Mesenchymal stem cell (in vitro differentiated cells and primary cell): ENCODE results near the gene CEP126.

Experiments used
- DNase-seq: peaks from one replicate; pipeline ENCODE4 v3.0.0-alpha.2; 2013
- H2AFZ ChIP-seq: one replicate; pipeline ENCODE4 v1.6.1; 2013; ENCODE audit warnings: low read depth, mild to moderate bottlenecking, control low read depth, inconsistent platforms, low read length, moderate library complexity
- H2AK5ac ChIP-seq: 2 replicates; pipeline ENCODE4 v1.6.1; 2013; ENCODE audit warnings: low read length, moderate library complexity, mild to moderate bottlenecking, inconsistent platforms; ENCODE audit not compliant: severe bottlenecking
- H2BK120ac ChIP-seq: one replicate; pipeline ENCODE4 v1.6.1; 2013; ENCODE audit warnings: low read depth, mild to moderate bottlenecking, inconsistent platforms, low read length, moderate library complexity
- H2BK12ac ChIP-seq, 2 experiments: one replicate each; pipeline ENCODE4 v1.6.1; 2013; ENCODE audit warnings: inconsistent platforms in 2 of 2, low read length in 2 of 2, mild to moderate bottlenecking in 2 of 2, moderate library complexity in 2 of 2, control low read depth in 1 of 2
- H2BK15ac ChIP-seq: one replicate; pipeline ENCODE4 v1.6.1; 2013; ENCODE audit warnings: mild to moderate bottlenecking, low read depth, inconsistent platforms; ENCODE audit not compliant: poor library complexity, severe bottlenecking
- H2BK5ac ChIP-seq: 2 replicates; pipeline ENCODE4 v1.6.1; 2013; ENCODE audit warnings: low read depth, mild to moderate bottlenecking, low read length, control low read depth, inconsistent platforms; ENCODE audit not compliant: poor library complexity, severe bottlenecking
- H3K14ac ChIP-seq, 2 experiments: one replicate each; pipeline ENCODE4 v1.6.1; 2013; ENCODE audit warnings: inconsistent platforms in 2 of 2, low read length in 2 of 2, control low read depth in 1 of 2, mild to moderate bottlenecking in 1 of 2, moderate library complexity in 1 of 2
- H3K18ac ChIP-seq, 2 experiments: one replicate each; pipeline ENCODE4 v1.6.1; 2013; ENCODE audit warnings: inconsistent platforms in 2 of 2, low read length in 2 of 2, control low read depth in 1 of 2, low read depth in 1 of 2, mild to moderate bottlenecking in 1 of 2
- H3K23ac ChIP-seq, 2 experiments: one replicate each; pipeline ENCODE4 v1.6.1; 2013; ENCODE audit warnings: inconsistent platforms in 2 of 2, low read length in 2 of 2, mild to moderate bottlenecking in 2 of 2, moderate library complexity in 2 of 2, control low read depth in 1 of 2
- H3K27ac ChIP-seq: 2 replicates; pipeline ENCODE4 v1.5.1; 2013; ENCODE audit warnings: mild to moderate bottlenecking, moderate library complexity, low read length, control low read depth, inconsistent platforms; ENCODE audit not compliant: poor library complexity, severe bottlenecking
- H3K27me3 ChIP-seq, 2 experiments: 2 replicates each; pipeline versions ENCODE4 v1.6.1 to v1.7.0; 2013; ENCODE audit warnings: low read length in 2 of 2, mild to moderate bottlenecking in 2 of 2, moderate library complexity in 2 of 2, control low read depth in 1 of 2, inconsistent platforms in 1 of 2; ENCODE audit not compliant: control insufficient read depth in 1 of 2, insufficient read depth in 1 of 2
- H3K36me3 ChIP-seq, 2 experiments: 2 replicates each; pipeline versions ENCODE4 v1.6.1 to v1.7.0; 2013; ENCODE audit warnings: low read length in 2 of 2, control low read depth in 1 of 2, inconsistent platforms in 1 of 2, low read depth in 1 of 2, mild to moderate bottlenecking in 1 of 2; ENCODE audit not compliant: insufficient read depth in 2 of 2, control insufficient read depth in 1 of 2
- H3K4ac ChIP-seq, 2 experiments: one replicate each; pipeline ENCODE4 v1.6.1; 2013; ENCODE audit warnings: inconsistent platforms in 2 of 2, low read length in 2 of 2, mild to moderate bottlenecking in 2 of 2, moderate library complexity in 2 of 2, control low read depth in 1 of 2, low read depth in 1 of 2
- H3K4me1 ChIP-seq: 2 replicates; pipeline ENCODE4 v1.6.1; 2013; ENCODE audit warnings: low read depth, low read length, control low read depth; ENCODE audit not compliant: control insufficient read depth, insufficient read depth
- H3K4me2 ChIP-seq: 2 replicates; pipeline ENCODE4 v1.6.1; 2013; ENCODE audit warnings: low read length, mild to moderate bottlenecking, inconsistent platforms; ENCODE audit not compliant: poor library complexity, severe bottlenecking
- H3K4me3 ChIP-seq, 2 experiments: 2 replicates each; pipeline versions ENCODE4 v1.5.1 to v1.7.0; 2013; ENCODE audit warnings: low read length in 2 of 2, mild to moderate bottlenecking in 2 of 2, control low read depth in 1 of 2, low read depth in 1 of 2; ENCODE audit not compliant: insufficient read depth in 1 of 2
- H3K79me1 ChIP-seq: replicated peaks from 2 replicates; pipeline ENCODE4 v1.6.1; 2013; ENCODE audit warnings: mild to moderate bottlenecking, control low read depth, low read length, inconsistent platforms; ENCODE audit not compliant: poor library complexity, severe bottlenecking
- H3K9ac ChIP-seq: 2 replicates; pipeline ENCODE4 v1.7.0; 2013; ENCODE audit warnings: mild to moderate bottlenecking, low read length, moderate library complexity
- H3K9me3 ChIP-seq: 2 replicates; pipeline ENCODE4 v1.7.0; 2013; ENCODE audit warnings: mild to moderate bottlenecking, low read length; ENCODE audit not compliant: control insufficient read depth
- H4K8ac ChIP-seq: one replicate; pipeline ENCODE4 v1.6.1; 2013; ENCODE audit warnings: inconsistent platforms, mild to moderate bottlenecking, low read length, moderate library complexity
- H4K91ac ChIP-seq: one replicate; pipeline ENCODE4 v1.6.1; 2013; ENCODE audit warnings: mild to moderate bottlenecking, low read length, inconsistent platforms
- WGBS: methylation state at CpG from one replicate; pipeline ENCODE4 v1.1.7; 2013; ENCODE audit warnings: mixed read lengths; 5-methylcytosine and 5-hydroxymethylcytosine counted together

The CEP126 gene

DNA sequence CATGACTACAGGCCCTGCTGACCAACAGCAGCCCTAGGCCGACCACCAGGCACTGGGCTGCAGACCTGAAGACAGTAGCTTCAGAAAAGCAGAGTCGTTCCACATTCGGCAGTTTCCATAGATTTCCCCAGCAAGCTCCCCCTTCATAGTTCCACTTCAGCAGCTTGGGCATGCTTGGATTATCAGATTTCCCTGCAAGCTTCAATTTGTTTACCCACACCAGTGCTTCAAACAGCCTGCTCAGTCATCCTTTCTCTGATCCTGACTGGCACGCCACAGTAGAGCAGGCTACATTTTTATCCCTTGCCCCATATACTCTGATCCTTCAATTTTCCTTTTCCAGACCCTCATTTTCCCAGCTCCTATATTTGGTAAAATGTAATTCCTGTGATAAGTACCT lies 81.3 kb downstream of the CEP126 start:
- Histone ChIP-seq H3K79me1 (no peaks in the 10 kb centered on the region), H3K14ac (no peak overlapping the region), H3K18ac (no peak overlapping the region), H4K91ac (no peak overlapping the region), H3K9me3 (no peaks in the 10 kb centered on the region), H2BK12ac (no peak overlapping the region), H3K9ac (no peak overlapping the region), H3K23ac (no peak overlapping the region), H3K4me3 (no peak overlapping the region), H2AK5ac (no peak overlapping the region), H4K8ac (no peak overlapping the region), H2BK120ac (no peak overlapping the region), H2BK5ac (no peak overlapping the region), H2BK15ac (no peak overlapping the region), H3K36me3 (peaks cover 0 to 16% of the 10 kb centered on the region in 2 experiments), H2AFZ (no peak overlapping the region), H3K4me2 (no peak overlapping the region), H3K27ac (no peak overlapping the region), H3K4me1 (peaks cover 2% of the 10 kb centered on the region), H3K4ac (no peak overlapping the region), H3K27me3 (no peaks in the 10 kb centered on the region)
- WGBS, result 95% methylated on average over 4 of the region's 4 CpGs
- no peak for DNase-seq

GRCh38 chr11:102001657-102002338 lies 87.0 kb downstream of the CEP126 start:
- no peak overlapping the region for H2BK120ac ChIP-seq
- H2AFZ ChIP-seq, result no peak overlapping the region
- no peak overlapping the region for H2BK15ac ChIP-seq
- no peak overlapping the region for H2AK5ac ChIP-seq
- H3K79me1 ChIP-seq, result no peaks in the 10 kb centered on the region
- H3K4me3 ChIP-seq, result no peak overlapping the region
- no peak overlapping the region for H3K14ac ChIP-seq
- H2BK12ac ChIP-seq, result no peak overlapping the region
- H2BK5ac ChIP-seq, result no peak overlapping the region
- H3K4me2 ChIP-seq, result no peak overlapping the region
- H4K91ac ChIP-seq, result no peak overlapping the region
- peaks cover 0 to 11% of the 10 kb centered on the region in 2 experiments for H3K36me3 ChIP-seq
- no peak overlapping the region for H3K18ac ChIP-seq
- H4K8ac ChIP-seq, result no peak overlapping the region
- H3K9ac ChIP-seq, result no peak overlapping the region
- no peak overlapping the region for H3K27ac ChIP-seq
- no peaks in the 10 kb centered on the region for H3K9me3 ChIP-seq
- 98% methylated on average over 2 of the region's 3 CpGs for WGBS
- no peaks in the 10 kb centered on the region for H3K27me3 ChIP-seq
- no peak overlapping the region for H3K4ac ChIP-seq
- no peak overlapping the region for H3K23ac ChIP-seq
- no peaks in the 10 kb centered on the region for H3K4me1 ChIP-seq
- DNase-seq, result no peak

GRCh38 chr11:102004220-102004619 lies 89.4 kb downstream of the CEP126 start:
- no peak overlapping the region for H3K14ac ChIP-seq
- no peaks in the 10 kb centered on the region for H3K27me3 ChIP-seq
- H3K4me3 ChIP-seq, result no peak overlapping the region
- H4K8ac ChIP-seq, result no peak overlapping the region
- no peaks in the 10 kb centered on the region for H3K79me1 ChIP-seq
- H4K91ac ChIP-seq, result no peak overlapping the region
- H2BK5ac ChIP-seq, result no peak overlapping the region
- no peak overlapping the region for H3K9ac ChIP-seq
- no peak overlapping the region for H3K18ac ChIP-seq
- H2AFZ ChIP-seq, result no peak overlapping the region
- H3K4me2 ChIP-seq, result no peak overlapping the region
- no peak overlapping the region for H3K4ac ChIP-seq
- H2AK5ac ChIP-seq, result no peak overlapping the region
- H3K36me3 ChIP-seq, result peaks cover 0 to 5% of the 10 kb centered on the region in 2 experiments
- no peak for DNase-seq
- H2BK12ac ChIP-seq, result no peak overlapping the region
- no peak overlapping the region for H3K23ac ChIP-seq
- H3K9me3 ChIP-seq, result no peaks in the 10 kb centered on the region
- no peaks in the 10 kb centered on the region for H3K4me1 ChIP-seq
- no peak overlapping the region for H2BK15ac ChIP-seq
- no peak overlapping the region for H2BK120ac ChIP-seq
- H3K27ac ChIP-seq, result no peak overlapping the region

- H4K91ac ChIP-seq, result peak overlapping the region; percentile 27
Observed at GRCh38 chr11:102005306-102005705, 90.5 kb downstream of the CEP126 start.

More at GRCh38 chr11:102005306-102005705, 90.5 kb downstream of the CEP126 start:
- Histone ChIP-seq H2AK5ac (no peak overlapping the region), H3K23ac (no peak overlapping the region), H3K14ac (no peak overlapping the region), H3K4me3 (no peak overlapping the region), H3K27ac (no peak overlapping the region), H3K27me3 (no peaks in the 10 kb centered on the region), H4K8ac (no peak overlapping the region), H2BK15ac (no peak overlapping the region), H2BK5ac (no peak overlapping the region), H3K79me1 (no peaks in the 10 kb centered on the region), H2BK120ac (no peak overlapping the region), H3K4me1 (no peaks in the 10 kb centered on the region), H3K36me3 (peaks cover 0 to 5% of the 10 kb centered on the region in 2 experiments), H3K4me2 (no peak overlapping the region), H2AFZ (no peak overlapping the region), H2BK12ac (no peak overlapping the region), H3K18ac (no peak overlapping the region), H3K9ac (no peak overlapping the region), H3K4ac (no peak overlapping the region), H3K9me3 (no peaks in the 10 kb centered on the region)
- DNase-seq, result no peak
- 60% methylated on average over 1 of the region's 4 CpGs for WGBS
